H1 (cell line): Measurements from ENCODE around the gene NQO2. TPM values are rescaled to one million over a fixed set of nuclear protein-coding genes. Genes with fewer than 3 reads are reported as not detected.

Experiments
- CTCF ChIA-PET: fragments of 300-600 bp; sonication (Branson Sonifier 250); formaldehyde crosslinking; loops from one replicate; lab custom pipeline; 2021; ENCODE audit not compliant: partially characterized antibody; lab: Charles Lee
- POLR2A ChIA-PET: fragments of 300-600 bp; sonication (Branson Sonifier 250); formaldehyde crosslinking; loops from one replicate; lab custom pipeline; 2021; ENCODE audit warnings: inconsistent platforms; ENCODE audit not compliant: partially characterized antibody; lab: Charles Lee
- DNase-seq, 2 experiments: peaks; one replicate each; pipeline versions ENCODE4 v3.0.0 to v3.0.0-alpha.2; 2010 to 2022; ENCODE audit warnings: low spot score in 2 of 2, low read depth in 1 of 2, mixed read lengths in 1 of 2
- FAIRE-seq: peaks from 2 replicates; lab custom pipeline; 2011; peaks lifted over from hg19 to GRCh38; lab: Jason Lieb, UNC
- H2AFZ ChIP-seq: 2 replicates; pipeline ENCODE4 v1.8.1; 2012; ENCODE audit warnings: low read length, inconsistent platforms
- H2AK5ac ChIP-seq: 2 replicates; pipeline ENCODE4 v1.6.1; 2013; ENCODE audit warnings: low read depth, low read length
- H2BK120ac ChIP-seq: replicated peaks from 2 replicates; pipeline ENCODE3; 2013; ENCODE audit warnings: low read depth, low read length, inconsistent platforms
- H2BK12ac ChIP-seq: 2 replicates; pipeline ENCODE4 v1.6.1; 2013; ENCODE audit warnings: low read depth, low read length
- H2BK15ac ChIP-seq: 2 replicates; pipeline ENCODE4 v1.6.1; 2013; ENCODE audit warnings: low read length
- H2BK20ac ChIP-seq: 2 replicates; pipeline ENCODE4 v1.6.1; 2013; ENCODE audit warnings: low read length
- H2BK5ac ChIP-seq: 2 replicates; pipeline ENCODE4 v1.6.1; 2013; ENCODE audit warnings: low read depth, low read length
- H3K14ac ChIP-seq: 2 replicates; pipeline ENCODE4 v1.6.1; 2013; ENCODE audit warnings: inconsistent platforms; ENCODE audit not compliant: insufficient read length
- H3K18ac ChIP-seq: 2 replicates; pipeline ENCODE4 v1.6.1; 2013; ENCODE audit warnings: low read length; ENCODE audit errors: extremely low read depth
- H3K23ac ChIP-seq: 2 replicates; pipeline ENCODE4 v1.6.1; 2013; ENCODE audit warnings: inconsistent platforms; ENCODE audit not compliant: insufficient read length
- H3K23me2 ChIP-seq: 2 replicates; pipeline ENCODE4 v1.6.1; 2013; ENCODE audit warnings: low read depth, low read length
- H3K27ac ChIP-seq: 2 replicates; pipeline ENCODE4 v1.6.1; 2011; ENCODE audit warnings: low read depth, low read length, inconsistent platforms
- H3K27me3 ChIP-seq, 4 experiments: replicated peaks in 1 of 4; 1 replicate in 1 of 4; 2 replicates in 3 of 4; pipeline versions ENCODE4 v1.6.1 to v1.8.1; 2011 to 2013; ENCODE audit warnings: low read length in 3 of 4, mild to moderate bottlenecking in 3 of 4, inconsistent platforms in 2 of 4, mixed read lengths in 2 of 4, moderate library complexity in 1 of 4; ENCODE audit not compliant: control insufficient read depth in 3 of 4, insufficient read depth in 3 of 4; ENCODE audit errors: extremely low read depth in 1 of 4
- H3K36me3 ChIP-seq, 4 experiments: 2 replicates each; pipeline versions ENCODE4 v1.6.1 to v1.8.1; 2011 to 2013; ENCODE audit warnings: mild to moderate bottlenecking in 4 of 4, low read length in 3 of 4, moderate library complexity in 2 of 4, control low read depth in 1 of 4, inconsistent platforms in 1 of 4; ENCODE audit not compliant: insufficient read depth in 4 of 4, control insufficient read depth in 2 of 4
- H3K4ac ChIP-seq: replicated peaks from 2 replicates; pipeline ENCODE3; 2013; ENCODE audit warnings: low read length, low read depth, mixed read lengths, inconsistent platforms; ENCODE audit not compliant: insufficient read length
- H3K4me1 ChIP-seq, 4 experiments: replicated peaks in 1 of 4; 1 replicate in 1 of 4; 2 replicates in 3 of 4; pipeline versions ENCODE4 v1.6.1 to v1.8.1; 2011 to 2013; ENCODE audit warnings: low read length in 3 of 4, inconsistent platforms in 2 of 4, mixed read lengths in 1 of 4; ENCODE audit not compliant: insufficient read depth in 4 of 4, control insufficient read depth in 3 of 4
- H3K4me2 ChIP-seq, 2 experiments: 2 replicates each; pipeline versions ENCODE4 v1.6.1 to v1.8.1; 2011 to 2013; ENCODE audit warnings: low read depth in 2 of 2, low read length in 2 of 2, control low read depth in 1 of 2, inconsistent platforms in 1 of 2, mild to moderate bottlenecking in 1 of 2; ENCODE audit not compliant: insufficient read depth in 1 of 2
- H3K4me3 ChIP-seq, 4 experiments: fragments of 200-600, 300-600 bp in 1 of 4; sonication (generic), shearing (Covaris generic), sonication (Bioruptor Twin) in 1 of 4; 2 replicates each; pipeline versions ENCODE4 v1.5.1 to v1.8.1; 2011 to 2016; ENCODE audit warnings: low read length in 4 of 4, low read depth in 3 of 4, control low read depth in 2 of 4, inconsistent platforms in 2 of 4, mild to moderate bottlenecking in 2 of 4, mixed read lengths in 1 of 4, moderate library complexity in 1 of 4; ENCODE audit not compliant: insufficient read depth in 2 of 4; ENCODE audit errors: extremely low read depth in 1 of 4
- H3K56ac ChIP-seq: replicated peaks from 2 replicates; pipeline ENCODE3; 2013; ENCODE audit warnings: low read depth, mild to moderate bottlenecking, mixed read lengths, low read length, inconsistent platforms; ENCODE audit not compliant: insufficient read length
- H3K79me1 ChIP-seq: 2 replicates; pipeline ENCODE4 v1.6.1; 2013; ENCODE audit warnings: low read depth, low read length, control low read depth
- H3K79me2 ChIP-seq, 2 experiments: 2 replicates each; pipeline versions ENCODE4 v1.6.1 to v1.8.1; 2012 to 2013; ENCODE audit warnings: low read length in 2 of 2, mild to moderate bottlenecking in 2 of 2, inconsistent platforms in 1 of 2; ENCODE audit not compliant: insufficient read depth in 2 of 2, control insufficient read depth in 1 of 2
- H3K9ac ChIP-seq, 4 experiments: replicated peaks in 1 of 4; 1 replicate in 1 of 4; 2 replicates in 3 of 4; pipeline versions ENCODE4 v1.6.1 to v1.8.1; 2011 to 2013; ENCODE audit warnings: low read depth in 3 of 4, low read length in 3 of 4, control low read depth in 2 of 4, mild to moderate bottlenecking in 2 of 4, moderate library complexity in 2 of 4, inconsistent platforms in 1 of 4; ENCODE audit errors: extremely low read depth in 1 of 4
- H3K9me3 ChIP-seq, 2 experiments: 2 replicates each; pipeline versions ENCODE4 v1.6.1 to v1.8.1; 2012 to 2013; ENCODE audit warnings: mild to moderate bottlenecking in 2 of 2, moderate library complexity in 2 of 2, control low read depth in 1 of 2, inconsistent platforms in 1 of 2, low read depth in 1 of 2, low read length in 1 of 2, mixed read lengths in 1 of 2; ENCODE audit not compliant: insufficient read depth in 2 of 2
- H4K20me1 ChIP-seq, 2 experiments: replicated peaks in 1 of 2; 2 replicates each; pipeline versions ENCODE3 to v1.8.1; 2011 to 2013; ENCODE audit warnings: inconsistent platforms in 2 of 2, low read length in 2 of 2, mild to moderate bottlenecking in 1 of 2; ENCODE audit not compliant: insufficient read depth in 2 of 2, control insufficient read depth in 1 of 2
- H4K5ac ChIP-seq: 2 replicates; pipeline ENCODE4 v1.6.1; 2013; ENCODE audit warnings: low read length, low read depth, mixed read lengths, inconsistent platforms; ENCODE audit not compliant: insufficient read length
- H4K8ac ChIP-seq: 2 replicates; pipeline ENCODE4 v1.8.0; 2013; ENCODE audit warnings: mild to moderate bottlenecking, moderate library complexity, low read length, inconsistent platforms; ENCODE audit not compliant: insufficient read depth; ENCODE audit errors: extremely low read depth
- H4K91ac ChIP-seq: replicated peaks from 2 replicates; pipeline ENCODE3; 2013; ENCODE audit warnings: low read length, mixed read lengths, inconsistent platforms; ENCODE audit not compliant: insufficient read length
- CBX8 ChIP-seq: fragments of 300-800, 300-1000 bp; sonication (generic); IDR thresholded peaks from 2 replicates; pipeline ENCODE4 v1.7.1; 2016; ENCODE audit warnings: low read depth, low read length, borderline replicate concordance
- EGR1 ChIP-seq: IDR thresholded peaks from 2 replicates; pipeline ENCODE4 v1.6.1; 2011; ENCODE audit warnings: low read depth, low read length, borderline replicate concordance
- RAD21 ChIP-seq, 2 experiments: IDR thresholded peaks in 1 of 2; conservative IDR thresholded peaks in 1 of 2; 2 replicates each; pipeline ENCODE4 v1.6.1; 2011; ENCODE audit warnings: low read depth in 2 of 2, low read length in 2 of 2, improper control_type of control experiment in 1 of 2, inconsistent platforms in 1 of 2, mild to moderate bottlenecking in 1 of 2, moderate library complexity in 1 of 2
- WGBS, 2 experiments: shearing (Covaris generic) in 1 of 2; methylation state at CpG; one replicate each; pipeline versions ENCODE4 v1.1.6 to v1.1.7; 2013 to 2015; ENCODE audit warnings: low lambda C conversion rate in 2 of 2, mixed read lengths in 2 of 2, inconsistent platforms in 1 of 2, low coverage in 1 of 2, missing lambda C conversion rate in 1 of 2; ENCODE audit not compliant: insufficient replicate concordance in 2 of 2, insufficient coverage in 1 of 2, insufficient read length in 1 of 2; ENCODE audit errors: extremely low coverage in 1 of 2, missing lambda C conversion rate in 1 of 2; 5-methylcytosine and 5-hydroxymethylcytosine counted together
- polyA plus RNA-seq, 7 experiments: library from polyadenylated mRNA; depleted of rRNA in 3 of 7; stranded (reverse) in 5 of 7; unstranded in 2 of 7; fragments of >200 nt in 5 of 7; fragments of 200-250 nt in 2 of 7; gene quantifications; 1 replicate in 5 of 7; 2 replicates in 1 of 7; 4 replicates in 1 of 7; pipeline versions ENCODE4 v1.2.1 to v1.2.3, GENCODE V29; 2011 to 2013; ENCODE audit warnings: missing spikeins in 2 of 7, mixed read lengths in 2 of 7
- total RNA-seq: library from RNA; stranded (reverse); fragmentation: NEBNext Ultra II Directional; extraction: Animal tissue kit (Norgen Biotek cat#: 25700); gene quantifications from 2 replicates; pipeline ENCODE4 v1.2.1, GENCODE V29; 2021
- TF ChIP-seq, protein P1 (sequence below): IDR thresholded peaks from 2 replicates; pipeline ENCODE4 v1.6.1; 2012; ENCODE audit warnings: low read length, inconsistent platforms

NQO2 gene
- total and polyA plus RNA-seq, 2 of the 8 experiments (the other 6 are each of a cell fraction or from before 2014, with no cell fraction given) = 135 to 168 TPM

DNA sequence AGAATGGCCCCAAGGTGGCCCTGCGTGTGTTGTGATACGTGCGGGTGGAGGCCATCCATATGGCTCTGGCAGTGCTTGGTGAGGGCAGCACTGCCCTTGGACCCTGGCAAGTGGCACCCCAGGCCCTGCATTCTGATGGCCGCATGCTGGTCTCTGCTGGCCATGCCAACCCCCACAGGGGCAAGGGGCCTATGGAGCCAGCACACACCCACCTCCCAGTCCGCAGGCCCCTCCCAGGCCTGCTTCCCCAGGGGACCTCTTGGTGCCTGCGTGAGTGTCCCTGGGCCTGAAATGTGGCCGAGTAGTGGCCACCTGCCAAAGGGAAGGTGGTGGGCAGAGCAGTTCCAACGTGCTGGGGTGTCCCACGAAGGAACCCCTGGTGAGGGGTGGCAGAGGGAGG lies 17.6 kb downstream of the NQO2 start:
- no peaks in the 10 kb centered on the region for H3K79me2 ChIP-seq
- H3K36me3 ChIP-seq = peaks cover 22 to 76% (median 60%) of the 10 kb centered on the region in 4 experiments
- no peak overlapping the region for H3K56ac ChIP-seq
- H4K5ac ChIP-seq = no peak overlapping the region
- H2AFZ ChIP-seq = no peak overlapping the region
- no peak overlapping the region for H3K27ac ChIP-seq
- DNase-seq (no peak), FAIRE-seq (no peak)
- TF ChIP-seq EGR1 (no peak), RAD21 (IDR thresholded peaks at IDR 0.05 in 1 of 2, conservative IDR thresholded peaks at IDR 0.05 in 1 of 2; ENCODE audit: low read depth in 2 of 2, low read length in 2 of 2) (no peak), CBX8 (no peak)
- TF ChIP-seq, protein P1, sequence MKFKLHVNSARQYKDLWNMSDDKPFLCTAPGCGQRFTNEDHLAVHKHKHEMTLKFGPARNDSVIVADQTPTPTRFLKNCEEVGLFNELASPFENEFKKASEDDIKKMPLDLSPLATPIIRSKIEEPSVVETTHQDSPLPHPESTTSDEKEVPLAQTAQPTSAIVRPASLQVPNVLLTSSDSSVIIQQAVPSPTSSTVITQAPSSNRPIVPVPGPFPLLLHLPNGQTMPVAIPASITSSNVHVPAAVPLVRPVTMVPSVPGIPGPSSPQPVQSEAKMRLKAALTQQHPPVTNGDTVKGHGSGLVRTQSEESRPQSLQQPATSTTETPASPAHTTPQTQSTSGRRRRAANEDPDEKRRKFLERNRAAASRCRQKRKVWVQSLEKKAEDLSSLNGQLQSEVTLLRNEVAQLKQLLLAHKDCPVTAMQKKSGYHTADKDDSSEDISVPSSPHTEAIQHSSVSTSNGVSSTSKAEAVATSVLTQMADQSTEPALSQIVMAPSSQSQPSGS = no peak
- no peak overlapping the region for H2BK120ac ChIP-seq
- no peak overlapping the region for H2BK20ac ChIP-seq
- no peak overlapping the region for H2BK12ac ChIP-seq
- H3K79me1 ChIP-seq = no peaks in the 10 kb centered on the region
- H3K4me1 ChIP-seq = no peaks in the 10 kb centered on the region
- H3K27me3 ChIP-seq = no peaks in the 10 kb centered on the region
- H3K9ac ChIP-seq = no peak overlapping the region
- no peak overlapping the region for H2BK15ac ChIP-seq
- H3K23ac ChIP-seq = no peak overlapping the region
- no peak overlapping the region for H2AK5ac ChIP-seq
- H3K18ac ChIP-seq = no peak overlapping the region
- POLR2A ChIA-PET = interaction anchor here (0.8 to 2.4 kb wide), 6 partner anchors 9 to 149 kb away, joined by 3 to 7 read pairs (median 4); no protein-coding TSS in a partner anchor
- peaks cover 2 to 5% of the 10 kb centered on the region in 2 experiments for H4K20me1 ChIP-seq
- H3K14ac ChIP-seq = no peak overlapping the region
- H4K91ac ChIP-seq = no peak overlapping the region
- 88% methylated on average over 9 of the region's 9 CpGs; no CpG with 5 or more reads in 1 of the 2 experiments for WGBS, 2 experiments
- H3K4me2 ChIP-seq = no peak overlapping the region
- peak overlapping the region; percentile 22; the same call in 1 of the 2 replicates for H4K8ac ChIP-seq
- H3K23me2 ChIP-seq = no peaks in the 10 kb centered on the region; the same call in 1 of the 2 replicates
- CTCF ChIA-PET = interaction anchor here (0.8 to 1.5 kb wide), 3 partner anchors 15 to 383 kb away, joined by 3 to 5 read pairs (median 4); no protein-coding TSS in a partner anchor
- H2BK5ac ChIP-seq = no peak overlapping the region
- H3K4ac ChIP-seq = no peak overlapping the region
- no peak overlapping the region for H3K4me3 ChIP-seq
- peaks cover under 1 to 2% of the 10 kb centered on the region in 2 experiments; a peak in 2 of 4 replicates for H3K9me3 ChIP-seq
